HCT116 (cell line): ENCODE results near the gene TMEM238L. TPM values are rescaled to one million over a fixed set of nuclear protein-coding genes. Genes with fewer than 3 reads are reported as not detected.

Experiments used
- ATAC-seq: fragments of 200-7000 bp; cut with Tn5 transposase; 2 replicates; pipeline ENCODE4 v1.9.1; 2020; ENCODE audit warnings: mild to moderate bottlenecking, moderate library complexity
- BruUV-seq: library from RNA; stranded (reverse); fragments of 400-500 nt; replicated peaks from 2 replicates; lab custom pipeline; 2021; lab: Mats Ljungman, UMichigan
- CTCF ChIA-PET: fragments of 300-600 bp; sonication (Branson Sonifier 250); formaldehyde crosslinking; loops from one replicate; lab custom pipeline; 2021; ENCODE audit warnings: antibody characterized with exemption; lab: Charles Lee
- POLR2A ChIA-PET: fragments of 300-600, 350-600 bp; sonication (Branson Sonifier 250); formaldehyde crosslinking; loops from one replicate; lab custom pipeline; 2021; ENCODE audit warnings: antibody characterized with exemption; lab: Charles Lee
- RAD21 ChIA-PET, 2 experiments: fragments of 300-600 bp; sonication (Branson Sonifier 250); formaldehyde crosslinking; loops; one replicate each; lab custom pipeline; 2023; ENCODE audit warnings: low total read pairs in 2 of 2; ENCODE audit not compliant: uncharacterized antibody in 2 of 2, unreplicated experiment in 2 of 2, low non-redundant PET in 1 of 2; lab: Charles Lee
- DNase-seq: peaks from one replicate; pipeline ENCODE4 v3.0.0-alpha.2; 2010; ENCODE audit warnings: low read depth, low spot score
- H2AFZ ChIP-seq: fragments of 200-600 bp; shearing (Covaris generic), sonication (generic); 2 replicates; pipeline ENCODE4 v1.6.1; 2017; ENCODE audit warnings: low read depth, mixed run types, mixed read lengths, antibody characterized with exemption, low read length; ENCODE audit not compliant: poor library complexity, severe bottlenecking
- H3K27ac ChIP-seq: 2 replicates; pipeline ENCODE4 v1.5.1; 2012; ENCODE audit warnings: low read depth, low read length
- H3K27me3 ChIP-seq: fragments of 200-600 bp; sonication (generic); 2 replicates; pipeline ENCODE4 v1.6.1; 2016; ENCODE audit warnings: mixed run types, low read length, mixed read lengths; ENCODE audit not compliant: insufficient read depth
- H3K36me3 ChIP-seq, 2 experiments: fragments of 200-500 bp in 1 of 2; fragments of 200-600 bp in 1 of 2; sonication (Bioruptor generic) in 1 of 2; sonication (generic) in 1 of 2; 2 replicates each; pipeline versions ENCODE4 v1.5.1 to v1.6.1; 2014 to 2016; ENCODE audit warnings: low read length in 2 of 2, inconsistent platforms in 1 of 2, mixed read lengths in 1 of 2, mixed run types in 1 of 2; ENCODE audit not compliant: insufficient read depth in 2 of 2, control insufficient read depth in 1 of 2
- H3K4me1 ChIP-seq, 2 experiments: fragments of 200-600 bp in 1 of 2; sonication (generic) in 1 of 2; 2 replicates each; pipeline versions ENCODE4 v1.5.1 to v1.6.1; 2012 to 2017; ENCODE audit warnings: low read length in 2 of 2, inconsistent platforms in 1 of 2, mild to moderate bottlenecking in 1 of 2, mixed read lengths in 1 of 2, mixed run types in 1 of 2, moderate library complexity in 1 of 2; ENCODE audit not compliant: insufficient read depth in 2 of 2, control insufficient read depth in 1 of 2
- H3K4me2 ChIP-seq: fragments of 200-600 bp; sonication (generic); 2 replicates; pipeline ENCODE4 v1.6.1; 2017; ENCODE audit warnings: mixed run types, low read length, mixed read lengths
- H3K4me3 ChIP-seq, 2 experiments: fragments of 200-600 bp in 1 of 2; sonication (generic) in 1 of 2; replicated peaks in 1 of 2; 2 replicates each; pipeline ENCODE4 v1.5.1; 2011 to 2016; ENCODE audit warnings: low read length in 2 of 2, control low read depth in 1 of 2, low read depth in 1 of 2, mild to moderate bottlenecking in 1 of 2, mixed read lengths in 1 of 2, mixed run types in 1 of 2
- H3K79me2 ChIP-seq: fragments of 200-600 bp; sonication (generic); 2 replicates; pipeline ENCODE4 v1.6.1; 2017; ENCODE audit warnings: mild to moderate bottlenecking, mixed run types, low read length, moderate library complexity, mixed read lengths; ENCODE audit not compliant: insufficient read depth
- H3K9ac ChIP-seq: fragments of 200-600 bp; sonication (generic); 2 replicates; pipeline ENCODE4 v1.6.1; 2016; ENCODE audit warnings: low read length, mixed read lengths
- H3K9me2 ChIP-seq: fragments of 200-600 bp; sonication (generic), shearing (Covaris generic); 2 replicates; pipeline ENCODE4 v1.6.1; 2017; ENCODE audit warnings: mixed run types, mild to moderate bottlenecking, moderate library complexity; ENCODE audit not compliant: insufficient read depth
- H3K9me3 ChIP-seq, 2 experiments: fragments of 200-500 bp in 1 of 2; fragments of 200-600 bp in 1 of 2; sonication (Bioruptor generic) in 1 of 2; sonication (generic) in 1 of 2; 2 replicates each; pipeline ENCODE4 v1.6.1; 2014 to 2017; ENCODE audit warnings: low read length in 2 of 2, mixed read lengths in 2 of 2, inconsistent platforms in 1 of 2, low read depth in 1 of 2, mild to moderate bottlenecking in 1 of 2, mixed run types in 1 of 2, moderate library complexity in 1 of 2; ENCODE audit not compliant: control insufficient read depth in 1 of 2, insufficient read depth in 1 of 2
- H4K20me1 ChIP-seq: fragments of 200-600 bp; sonication (generic), shearing (Covaris generic); 2 replicates; pipeline ENCODE4 v1.6.1; 2017; ENCODE audit warnings: mixed run types, mild to moderate bottlenecking, moderate library complexity; ENCODE audit not compliant: insufficient read depth
- ATF3 ChIP-seq: IDR thresholded peaks from 2 replicates; pipeline ENCODE4 v1.6.1; 2012
- CBX3 ChIP-seq: IDR thresholded peaks from 2 replicates; pipeline ENCODE4 v1.6.1; 2012; ENCODE audit warnings: low read depth
- CEBPB ChIP-seq: IDR thresholded peaks from 2 replicates; pipeline ENCODE4 v1.6.1; 2012; ENCODE audit warnings: low read depth
- CTCF ChIP-seq, 3 experiments: fragments of 200-600 bp in 1 of 3; sonication (generic) in 1 of 3; IDR thresholded peaks in 2 of 3; conservative IDR thresholded peaks in 1 of 3; 2 replicates each; pipeline ENCODE4 v1.5.1; 2012 to 2017; ENCODE audit warnings: low read depth in 2 of 3, low read length in 2 of 3, antibody characterized with exemption in 1 of 3, borderline replicate concordance in 1 of 3, control low read depth in 1 of 3, mild to moderate bottlenecking in 1 of 3, mixed read lengths in 1 of 3, mixed run types in 1 of 3, moderate library complexity in 1 of 3; ENCODE audit not compliant: insufficient read depth in 1 of 3
- EGR1 ChIP-seq: IDR thresholded peaks from 2 replicates; pipeline ENCODE4 v1.6.1; 2012; ENCODE audit warnings: low read depth
- JUND ChIP-seq: IDR thresholded peaks from 2 replicates; pipeline ENCODE4 v1.6.1; 2012
- POLR2AphosphoS5 ChIP-seq: IDR thresholded peaks from 2 replicates; pipeline ENCODE4 v1.6.1; 2011; ENCODE audit warnings: mild to moderate bottlenecking, low read depth, low read length, moderate library complexity
- RAD21 ChIP-seq: IDR thresholded peaks from 2 replicates; pipeline ENCODE4 v1.6.1; 2012; ENCODE audit warnings: low read depth, mild to moderate bottlenecking
- REST ChIP-seq: IDR thresholded peaks from 2 replicates; pipeline ENCODE4 v1.6.1; 2012; ENCODE audit warnings: low read depth
- SP1 ChIP-seq: IDR thresholded peaks from 2 replicates; pipeline ENCODE4 v1.6.1; 2012; ENCODE audit warnings: low read depth
- SRF ChIP-seq: IDR thresholded peaks from 2 replicates; pipeline ENCODE4 v1.6.1; 2012; ENCODE audit warnings: low read depth
- TCF7L2 ChIP-seq: IDR thresholded peaks from 2 replicates; pipeline ENCODE4 v1.7.0; 2011; ENCODE audit warnings: borderline replicate concordance, inconsistent platforms; ENCODE audit not compliant: insufficient read depth, insufficient read length; ENCODE audit errors: extremely low read depth
- ZBTB33 ChIP-seq: IDR thresholded peaks from 2 replicates; pipeline ENCODE4 v1.6.1; 2011; ENCODE audit warnings: mild to moderate bottlenecking, low read length, moderate library complexity; ENCODE audit not compliant: insufficient replicate concordance; ENCODE audit errors: extremely low read depth
- ZNF274 ChIP-seq: fragments of 200-500 bp; sonication (Bioruptor generic); IDR thresholded peaks from 2 replicates; pipeline ENCODE4 v1.6.1; 2014; ENCODE audit warnings: mild to moderate bottlenecking, low read depth, low read length, inconsistent platforms
- intact Hi-C: fragments of 100-400 bp; cut with micrococcal nuclease; formaldehyde crosslinking; loops from 2 replicates; pipeline ENCODE4 v1.10.0; 2022
- total RNA-seq: library from RNA; stranded (reverse); gene quantifications from one replicate; pipeline ENCODE4 v1.2.1, GENCODE V29; 2021; ENCODE audit not compliant: unreplicated experiment

Gene TMEM238L
- total RNA-seq, 1 experiment from 2014 or later: not detected

GRCh38 chr17:10787306-10788045, 16.4 kb downstream of the TMEM238L start:
- H3K4me1 ChIP-seq: peaks cover 0 to 6% of the 10 kb centered on the region in 2 experiments; a peak in 1 of 4 replicates
- ChIA-PET RAD21 (no interaction called here), POLR2A (no interaction called here)
- no peaks in the 10 kb centered on the region for H4K20me1 ChIP-seq
- H3K9me2 ChIP-seq: no peaks in the 10 kb centered on the region
- H3K27me3 ChIP-seq: no peaks in the 10 kb centered on the region
- no peak for ATAC-seq
- H3K4me3 ChIP-seq: no peak overlapping the region
- no peaks in the 10 kb centered on the region for H3K9me3 ChIP-seq
- no peaks in the 10 kb centered on the region for H3K79me2 ChIP-seq
- intact Hi-C loops: no loop called here
- no peak overlapping the region for H3K4me2 ChIP-seq
- TF ChIP-seq CTCF (IDR thresholded peaks at IDR 0.05 in 2 of 3, conservative IDR thresholded peaks at IDR 0.05 in 1 of 3; ENCODE audit: borderline replicate concordance in 1 of 3, insufficient read depth in 1 of 3, low read depth in 2 of 3, low read length in 2 of 3) (no peak), ZBTB33 (no peak), ZNF274 (no peak), RAD21 (no peak), POLR2AphosphoS5 (no peak), ATF3 (no peak), CEBPB (no peak), SRF (no peak), EGR1 (no peak), SP1 (no peak), REST (no peak), JUND (no peak), TCF7L2 (no peak), CBX3 (no peak)
- TF ChIP-seq, all 23 proteins: peak for 0
- Histone ChIP-seq H3K36me3 (no peaks in the 10 kb centered on the region), H3K9ac (no peak overlapping the region), H2AFZ (no peak overlapping the region), H3K27ac (no peak overlapping the region)
- DNase-seq: no peak
- BruUV-seq: no TSS peak
- CTCF ChIA-PET: no interaction called here
